Stomach (tissue), 9 donors: Measurements from ENCODE around the gene DLG2. TPM values are rescaled to one million over a fixed set of nuclear protein-coding genes. Genes with fewer than 3 reads are reported as not detected.

Source experiments
- DNase-seq, 2 donors: peaks; one replicate each; pipeline versions ENCODE4 v3.0.0 to v3.0.0-alpha.2; 2013 to 2019
- H3K27ac ChIP-seq, 5 donors: fragments of 200-600 bp in 4 of 5; sonication (generic) in 4 of 5; one replicate each; pipeline ENCODE4 v1.5.1; 2013 to 2019; ENCODE audit warnings: mild to moderate bottlenecking in 1 of 5, moderate library complexity in 1 of 5
- H3K27me3 ChIP-seq, 3 donors: fragments of 200-600 bp; sonication (generic); one replicate each; pipeline ENCODE4 v1.5.1; 2017 to 2019; ENCODE audit warnings: mixed run types in 1 of 3
- H3K36me3 ChIP-seq, 4 donors: fragments of 200-600 bp; sonication (generic); 1 replicate in 3 of 4; 2 replicates in 1 of 4; pipeline ENCODE4 v1.5.1; 2016 to 2019
- H3K4me1 ChIP-seq, 4 donors: fragments of 200-600 bp; sonication (generic); one replicate each; pipeline ENCODE4 v1.5.1; 2016 to 2019
- H3K4me3 ChIP-seq, 4 donors: fragments of 200-600 bp; sonication (generic) in 3 of 4; one replicate each; pipeline ENCODE4 v1.5.1; 2016 to 2019; ENCODE audit warnings: mild to moderate bottlenecking in 1 of 4
- H3K9me3 ChIP-seq, 4 donors: fragments of 200-600 bp; sonication (generic); one replicate each; pipeline ENCODE4 v1.5.1; 2016 to 2019
- CTCF ChIP-seq, 7 experiments: fragments of 450-650 bp in 4 of 7; fragments of 200-600 bp in 3 of 7; sonication (generic) in 3 of 7; IDR thresholded peaks; one replicate each; pipeline ENCODE4 v1.5.1; 2016 to 2019; ENCODE audit warnings: antibody characterized with exemption in 7 of 7, control low read depth in 2 of 7, mild to moderate bottlenecking in 1 of 7
- EP300 ChIP-seq: sonication (generic); formaldehyde crosslinking; IDR thresholded peaks from one replicate; pipeline ENCODE4 v1.6.1; 2017; ENCODE audit warnings: antibody characterized with exemption
- POLR2A ChIP-seq, 4 donors: fragments of 450-650 bp; IDR thresholded peaks; one replicate each; pipeline ENCODE4 v1.6.1; 2016; ENCODE audit warnings: antibody characterized with exemption in 4 of 4, control low read depth in 2 of 4, mild to moderate bottlenecking in 1 of 4, moderate library complexity in 1 of 4
- POLR2AphosphoS5 ChIP-seq, 3 donors: sonication (generic); formaldehyde crosslinking; IDR thresholded peaks; one replicate each; pipeline ENCODE4 v1.6.1; 2016; ENCODE audit warnings: antibody characterized with exemption in 3 of 3
- WGBS, 5 donors: extraction: QIAGEN DNeasy Blood & Tissue Kit in 3 of 5; methylation state at CpG; one replicate each; pipeline versions ENCODE4 v1.1.5 to v1.1.7; 2013 to 2018; 5-methylcytosine and 5-hydroxymethylcytosine counted together
- intact Hi-C: fragments of 100-400 bp; cut with DNase I; formaldehyde crosslinking; loops from one replicate; pipeline ENCODE4 v1.15.1; 2023; ENCODE audit warnings: low total_unique reads
- polyA plus RNA-seq, 3 donors: library from polyadenylated mRNA; stranded (reverse); fragments of 200-250 nt; gene quantifications; one replicate each; pipeline ENCODE4 v1.2.3, GENCODE V29; 2013
- total RNA-seq, 5 donors: library from RNA; depleted of rRNA; stranded (reverse); fragments of >200 nt; gene quantifications; one replicate each; pipeline versions ENCODE4 v1.1.0 to v1.2.3, GENCODE V29; 2014 to 2016
- donor health status: healthy with polysubstance abuse.
- donor health status: Bipolar disorder and iron deficiency.
- donor health status: healthy.

Gene DLG2
- total and polyA plus RNA-seq, 8 donors: 1.3 to 19.1 (median 3.5) TPM

- no peak overlapping the region for H3K4me3 ChIP-seq
- H3K27ac ChIP-seq: no peak overlapping the region
- WGBS, 5 donors: 32 to 46% (median 37%) methylated on average over 4 of the region's 4 CpGs
- intact Hi-C loops: no loop called here
- H3K27me3 ChIP-seq: no peaks in the 10 kb centered on the region
- peaks cover 3 to 36% (median 23%) of the 10 kb centered on the region in 4 donors for H3K4me1 ChIP-seq
- TF ChIP-seq CTCF (IDR thresholded peaks at IDR 0.05) (no peak), POLR2AphosphoS5 (IDR thresholded peaks at IDR 0.05) (no peak)
- no peaks in the 10 kb centered on the region for H3K9me3 ChIP-seq
- peak in 1 of 2 donors; percentile 62 for DNase-seq
- no peaks in the 10 kb centered on the region for H3K36me3 ChIP-seq
These were observed 1901.4 kb downstream of the DLG2 start for GRCh38 chr11:83725728-83726127.

- intact Hi-C loops: no loop called here
- Histone ChIP-seq H3K9me3 (no peaks in the 10 kb centered on the region), H3K4me3 (peak overlapping the region; percentile 40 to 45 (median 40)), H3K36me3 (no peaks in the 10 kb centered on the region), H3K27me3 (no peaks in the 10 kb centered on the region), H3K27ac (peak overlapping the region; percentile 27 to 78 (median 60)), H3K4me1 (peaks cover 3 to 36% (median 23%) of the 10 kb centered on the region in 4 donors)
- 3 to 13% (median 9%) methylated on average over 4 of the region's 4 CpGs for WGBS, 5 donors
- no peak for TF ChIP-seq CTCF (IDR thresholded peaks at IDR 0.05)
- TF ChIP-seq EP300: no peak
- TF ChIP-seq POLR2A (IDR thresholded peaks at IDR 0.05): no peak
- no peak for TF ChIP-seq POLR2AphosphoS5 (IDR thresholded peaks at IDR 0.05)
- DNase-seq: no peak
These were observed 1901.9 kb downstream of the DLG2 start for GRCh38 chr11:83725269-83725560.

- WGBS, 5 donors: 8 to 16% (median 12%) methylated on average over 6 of the region's 6 CpGs
- peak overlapping the region; percentile 40 to 45 (median 40) for H3K4me3 ChIP-seq
- intact Hi-C loops: no loop called here
- no peaks in the 10 kb centered on the region for H3K36me3 ChIP-seq
- no peaks in the 10 kb centered on the region for H3K9me3 ChIP-seq
- peak; percentile 27 to 83 for DNase-seq
- H3K4me1 ChIP-seq: peaks cover 3 to 36% (median 23%) of the 10 kb centered on the region in 4 donors
- no peaks in the 10 kb centered on the region for H3K27me3 ChIP-seq
- no peak for TF ChIP-seq POLR2A (IDR thresholded peaks at IDR 0.05)
- peak in 1 of 7 experiments; percentile 18 for TF ChIP-seq CTCF (IDR thresholded peaks at IDR 0.05)
- H3K27ac ChIP-seq: peak overlapping the region in 4 of 5 donors; percentile 27 to 78 (median 46)
These were observed 1903.1 kb downstream of the DLG2 start for GRCh38 chr11:83723999-83724398.

GRCh38 chr11:83722392-83723119 lies 1904.6 kb downstream of the DLG2 start:
- H3K36me3 ChIP-seq: no peaks in the 10 kb centered on the region
- no peak for TF ChIP-seq EP300
- no peak for TF ChIP-seq CTCF (IDR thresholded peaks at IDR 0.05)
- intact Hi-C loops: no loop called here
- no peak overlapping the region for H3K27ac ChIP-seq
- WGBS, 5 donors: 68 to 77% (median 75%) methylated on average over 4 of the region's 4 CpGs
- H3K27me3 ChIP-seq: no peaks in the 10 kb centered on the region
- no peak overlapping the region for H3K4me3 ChIP-seq
- no peaks in the 10 kb centered on the region for H3K9me3 ChIP-seq
- H3K4me1 ChIP-seq: peaks cover 3 to 36% (median 23%) of the 10 kb centered on the region in 4 donors
- peak in 1 of 2 donors; percentile 50 for DNase-seq
